Fibroblast of lung (primary cell): ENCODE measurements around the gene VWA3B. TPM values are rescaled to one million over a fixed set of nuclear protein-coding genes. Genes with fewer than 3 reads are reported as not detected.

Source experiments
- DNase-seq, 2 donors: peaks; one replicate each; pipeline versions ENCODE4 v3.0.0 to v3.0.0-alpha.2; 2010; ENCODE audit warnings: low read depth in 2 of 2
- H2AFZ ChIP-seq: 2 replicates; pipeline ENCODE4 v1.5.1; 2012; ENCODE audit warnings: low read length, control low read depth, inconsistent platforms
- H3K27ac ChIP-seq: 2 replicates; pipeline ENCODE4 v1.5.1; 2011; ENCODE audit warnings: low read length, control low read depth; ENCODE audit not compliant: insufficient read depth
- H3K27me3 ChIP-seq: 2 replicates; pipeline ENCODE4 v1.5.1; 2011; ENCODE audit warnings: mild to moderate bottlenecking, low read length; ENCODE audit not compliant: control insufficient read depth, insufficient read depth
- H3K36me3 ChIP-seq: 2 replicates; pipeline ENCODE4 v1.5.1; 2011; ENCODE audit warnings: low read length; ENCODE audit not compliant: control insufficient read depth, insufficient read depth
- H3K4me1 ChIP-seq: 2 replicates; pipeline ENCODE4 v1.5.1; 2011; ENCODE audit warnings: low read length; ENCODE audit not compliant: control insufficient read depth, insufficient read depth; ENCODE audit errors: extremely low read depth
- H3K4me2 ChIP-seq: 2 replicates; pipeline ENCODE4 v1.5.1; 2011; ENCODE audit warnings: low read length, control low read depth; ENCODE audit not compliant: insufficient read depth; ENCODE audit errors: extremely low read depth
- H3K4me3 ChIP-seq, 4 experiments: fragments of 200-600 bp in 1 of 4; sonication (generic) in 1 of 4; replicated peaks in 1 of 4; 2 replicates each; pipeline ENCODE4 v1.5.1; 2011 to 2016; ENCODE audit warnings: low read length in 4 of 4, low read depth in 3 of 4, mild to moderate bottlenecking in 3 of 4, control low read depth in 2 of 4, inconsistent platforms in 1 of 4, mixed read lengths in 1 of 4; ENCODE audit not compliant: insufficient read depth in 1 of 4; ENCODE audit errors: control extremely low read depth in 1 of 4
- H3K79me2 ChIP-seq: 2 replicates; pipeline ENCODE4 v1.5.1; 2012; ENCODE audit warnings: mild to moderate bottlenecking, low read length, inconsistent platforms; ENCODE audit not compliant: control insufficient read depth, insufficient read depth
- H3K9ac ChIP-seq: 2 replicates; pipeline ENCODE4 v1.5.1; 2011; ENCODE audit warnings: mild to moderate bottlenecking, low read length, control low read depth; ENCODE audit not compliant: insufficient read depth
- H3K9me3 ChIP-seq: 2 replicates; pipeline ENCODE4 v1.5.1; 2012; ENCODE audit warnings: low read depth, low read length; ENCODE audit not compliant: control insufficient read depth, insufficient read depth
- H4K20me1 ChIP-seq: 2 replicates; pipeline ENCODE4 v1.5.1; 2011; ENCODE audit warnings: low read length; ENCODE audit not compliant: control insufficient read depth, insufficient read depth; ENCODE audit errors: extremely low read depth
- EZH2 ChIP-seq: IDR thresholded peaks from 2 replicates; pipeline ENCODE4 v1.5.1; 2012; ENCODE audit warnings: low read length, control low read depth, mild to moderate bottlenecking; ENCODE audit errors: missing control alignments
- polyA plus RNA-seq, 2 donors: library from polyadenylated mRNA; depleted of rRNA in 1 of 2; stranded (reverse) in 1 of 2; unstranded in 1 of 2; fragments of >200 nt; gene quantifications; 2 replicates each; pipeline ENCODE4 v1.2.1, GENCODE V29; 2011 to 2012; ENCODE audit warnings: missing spikeins in 1 of 2
- total RNA-seq: library from RNA; depleted of rRNA; stranded (reverse); fragments of >200 nt; gene quantifications from 2 replicates; pipeline ENCODE4 v1.2.1, GENCODE V29; 2014
- TF ChIP-seq, protein P1 (sequence below), 2 donors: IDR thresholded peaks in 1 of 2; conservative IDR thresholded peaks in 1 of 2; 1 replicate in 1 of 2; 2 replicates in 1 of 2; pipeline ENCODE4 v1.5.1; 2011 to 2012; ENCODE audit warnings: low read length in 2 of 2, control low read depth in 1 of 2, inconsistent platforms in 1 of 2, low read depth in 1 of 2, mild to moderate bottlenecking in 1 of 2

VWA3B gene
- total and polyA plus RNA-seq, 2 donors (not counting 1 experiment from before 2014, with no cell fraction given) = 0.17 TPM; not detected in 1

DNA sequence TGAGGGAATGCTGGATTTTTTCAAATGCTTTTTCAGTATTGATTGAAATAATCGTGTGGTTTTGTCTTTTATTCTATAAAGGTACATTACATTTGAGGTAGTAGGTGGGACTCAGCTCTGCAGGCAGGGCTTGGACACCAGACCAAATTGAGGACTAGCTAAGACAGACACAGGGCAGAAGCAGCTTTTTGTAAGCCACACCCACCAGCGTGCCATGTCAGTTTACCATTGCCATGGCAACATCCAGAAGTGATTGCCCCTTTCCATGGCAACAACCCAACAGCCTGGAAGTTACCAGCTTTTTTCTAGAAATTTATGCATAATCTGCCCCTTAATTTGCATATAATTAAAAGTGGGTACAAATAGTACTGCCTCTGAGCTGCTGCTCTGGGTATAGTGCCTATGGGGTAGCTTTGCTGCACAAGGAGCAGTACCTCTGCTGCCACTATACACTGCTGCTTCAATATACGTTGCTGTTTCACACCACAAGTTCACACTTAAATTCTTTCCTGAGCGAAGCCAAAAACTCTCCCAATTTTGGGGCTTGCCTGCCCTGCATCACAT is 23.6 kb upstream of the VWA3B start:
- no peak for DNase-seq
- H2AFZ ChIP-seq = no peak overlapping the region
- H3K9ac ChIP-seq = no peak overlapping the region
- H3K4me1 ChIP-seq = no peaks in the 10 kb centered on the region
- H3K4me2 ChIP-seq = no peak overlapping the region
- H4K20me1 ChIP-seq = no peaks in the 10 kb centered on the region
- peaks cover 2% of the 10 kb centered on the region for H3K27me3 ChIP-seq
- no peaks in the 10 kb centered on the region for H3K79me2 ChIP-seq
- no peaks in the 10 kb centered on the region for H3K9me3 ChIP-seq
- H3K4me3 ChIP-seq = no peak overlapping the region
- no peak for TF ChIP-seq EZH2
- TF ChIP-seq, protein P1, sequence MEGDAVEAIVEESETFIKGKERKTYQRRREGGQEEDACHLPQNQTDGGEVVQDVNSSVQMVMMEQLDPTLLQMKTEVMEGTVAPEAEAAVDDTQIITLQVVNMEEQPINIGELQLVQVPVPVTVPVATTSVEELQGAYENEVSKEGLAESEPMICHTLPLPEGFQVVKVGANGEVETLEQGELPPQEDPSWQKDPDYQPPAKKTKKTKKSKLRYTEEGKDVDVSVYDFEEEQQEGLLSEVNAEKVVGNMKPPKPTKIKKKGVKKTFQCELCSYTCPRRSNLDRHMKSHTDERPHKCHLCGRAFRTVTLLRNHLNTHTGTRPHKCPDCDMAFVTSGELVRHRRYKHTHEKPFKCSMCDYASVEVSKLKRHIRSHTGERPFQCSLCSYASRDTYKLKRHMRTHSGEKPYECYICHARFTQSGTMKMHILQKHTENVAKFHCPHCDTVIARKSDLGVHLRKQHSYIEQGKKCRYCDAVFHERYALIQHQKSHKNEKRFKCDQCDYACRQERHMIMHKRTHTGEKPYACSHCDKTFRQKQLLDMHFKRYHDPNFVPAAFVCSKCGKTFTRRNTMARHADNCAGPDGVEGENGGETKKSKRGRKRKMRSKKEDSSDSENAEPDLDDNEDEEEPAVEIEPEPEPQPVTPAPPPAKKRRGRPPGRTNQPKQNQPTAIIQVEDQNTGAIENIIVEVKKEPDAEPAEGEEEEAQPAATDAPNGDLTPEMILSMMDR (conservative IDR thresholded peaks at IDR 0.05 in 1 of 2, IDR thresholded peaks at IDR 0.05 in 1 of 2; ENCODE audit: low read depth in 1 of 2, low read length in 2 of 2) = no peak
- no peaks in the 10 kb centered on the region for H3K36me3 ChIP-seq
- H3K27ac ChIP-seq = no peak overlapping the region

DNA sequence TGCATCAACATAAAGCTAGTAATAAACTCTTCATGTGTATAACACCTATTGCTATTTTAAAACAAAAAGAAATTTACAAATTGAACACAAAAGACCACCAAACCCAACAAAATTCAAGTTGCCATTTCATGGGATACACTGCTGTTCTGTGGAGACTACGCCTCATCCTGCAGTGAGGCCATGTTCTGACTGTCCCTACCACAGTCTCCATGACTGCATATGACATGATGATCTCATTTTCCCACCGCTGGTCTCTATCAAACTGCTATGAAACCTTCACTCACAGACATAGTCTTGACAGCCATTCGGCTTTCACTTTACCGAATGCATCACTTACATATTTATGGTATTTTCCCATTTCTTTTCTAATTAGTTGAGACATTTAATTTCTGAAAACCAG is 21.2 kb upstream of the VWA3B start:
- H4K20me1 ChIP-seq = no peaks in the 10 kb centered on the region
- H3K27ac ChIP-seq = no peak overlapping the region
- TF ChIP-seq EZH2 = no peak
- TF ChIP-seq, protein P1 (conservative IDR thresholded peaks at IDR 0.05 in 1 of 2, IDR thresholded peaks at IDR 0.05 in 1 of 2; ENCODE audit: low read depth in 1 of 2, low read length in 2 of 2) = no peak
- H3K4me2 ChIP-seq = no peak overlapping the region
- no peaks in the 10 kb centered on the region for H3K4me1 ChIP-seq
- no peaks in the 10 kb centered on the region for H3K9me3 ChIP-seq
- no peak for DNase-seq
- H3K36me3 ChIP-seq = no peaks in the 10 kb centered on the region
- H3K27me3 ChIP-seq = peaks cover 2% of the 10 kb centered on the region
- H3K4me3 ChIP-seq = no peak overlapping the region
- no peak overlapping the region for H2AFZ ChIP-seq
- no peaks in the 10 kb centered on the region for H3K79me2 ChIP-seq
- no peak overlapping the region for H3K9ac ChIP-seq

DNA sequence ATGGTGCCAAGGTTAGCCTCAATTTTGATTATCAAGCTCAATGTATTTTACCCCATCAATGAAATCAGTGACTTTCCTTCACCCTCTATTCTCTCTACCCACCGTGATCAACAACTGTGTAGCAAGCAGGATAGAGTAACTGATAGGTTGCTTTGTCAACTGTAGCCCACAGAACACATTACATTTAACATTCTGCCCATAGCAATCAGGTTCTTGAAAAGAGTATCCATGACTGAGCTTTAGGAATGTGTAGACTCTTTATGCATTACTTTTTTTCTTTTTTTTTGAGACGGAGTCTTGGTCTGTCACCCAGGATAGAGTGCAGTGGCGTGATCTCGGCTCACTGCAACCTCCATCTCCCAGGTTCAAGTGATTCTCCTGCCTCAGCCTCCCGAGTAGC is 19.8 kb upstream of the VWA3B start:
- no peaks in the 10 kb centered on the region for H3K9me3 ChIP-seq
- TF ChIP-seq, protein P1 (conservative IDR thresholded peaks at IDR 0.05 in 1 of 2, IDR thresholded peaks at IDR 0.05 in 1 of 2; ENCODE audit: low read depth in 1 of 2, low read length in 2 of 2) = no peak
- no peak for TF ChIP-seq EZH2
- H3K27me3 ChIP-seq = peaks cover 2% of the 10 kb centered on the region
- no peak overlapping the region for H2AFZ ChIP-seq
- no peak overlapping the region for H3K27ac ChIP-seq
- no peaks in the 10 kb centered on the region for H4K20me1 ChIP-seq
- H3K4me2 ChIP-seq = no peak overlapping the region
- H3K9ac ChIP-seq = no peak overlapping the region
- H3K79me2 ChIP-seq = no peaks in the 10 kb centered on the region
- no peaks in the 10 kb centered on the region for H3K36me3 ChIP-seq
- no peaks in the 10 kb centered on the region for H3K4me1 ChIP-seq
- no peak for DNase-seq
- no peak overlapping the region for H3K4me3 ChIP-seq
